Measurements from ENCODE around the gene TIMM22.

The TIMM22 gene

GRCh38 chr17:1038459-1039122 is 41.7 kb downstream of the TIMM22 start:
- TF ChIP-seq, protein P1, sequence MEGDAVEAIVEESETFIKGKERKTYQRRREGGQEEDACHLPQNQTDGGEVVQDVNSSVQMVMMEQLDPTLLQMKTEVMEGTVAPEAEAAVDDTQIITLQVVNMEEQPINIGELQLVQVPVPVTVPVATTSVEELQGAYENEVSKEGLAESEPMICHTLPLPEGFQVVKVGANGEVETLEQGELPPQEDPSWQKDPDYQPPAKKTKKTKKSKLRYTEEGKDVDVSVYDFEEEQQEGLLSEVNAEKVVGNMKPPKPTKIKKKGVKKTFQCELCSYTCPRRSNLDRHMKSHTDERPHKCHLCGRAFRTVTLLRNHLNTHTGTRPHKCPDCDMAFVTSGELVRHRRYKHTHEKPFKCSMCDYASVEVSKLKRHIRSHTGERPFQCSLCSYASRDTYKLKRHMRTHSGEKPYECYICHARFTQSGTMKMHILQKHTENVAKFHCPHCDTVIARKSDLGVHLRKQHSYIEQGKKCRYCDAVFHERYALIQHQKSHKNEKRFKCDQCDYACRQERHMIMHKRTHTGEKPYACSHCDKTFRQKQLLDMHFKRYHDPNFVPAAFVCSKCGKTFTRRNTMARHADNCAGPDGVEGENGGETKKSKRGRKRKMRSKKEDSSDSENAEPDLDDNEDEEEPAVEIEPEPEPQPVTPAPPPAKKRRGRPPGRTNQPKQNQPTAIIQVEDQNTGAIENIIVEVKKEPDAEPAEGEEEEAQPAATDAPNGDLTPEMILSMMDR (IDR thresholded peaks at IDR 0.05; ENCODE audit: control extremely low read depth, extremely low read depth, low read depth, missing control alignments): no peak
- no peak for DNase-seq (ENCODE audit: extremely low spot score)
- ChIA-PET POLR2A (no interaction called here), CTCF (interaction anchor here (1.2 to 2.1 kb wide), 2 partner anchors 11 to 18 kb away, joined by 3 to 8 read pairs; no protein-coding TSS in a partner anchor)

DNA sequence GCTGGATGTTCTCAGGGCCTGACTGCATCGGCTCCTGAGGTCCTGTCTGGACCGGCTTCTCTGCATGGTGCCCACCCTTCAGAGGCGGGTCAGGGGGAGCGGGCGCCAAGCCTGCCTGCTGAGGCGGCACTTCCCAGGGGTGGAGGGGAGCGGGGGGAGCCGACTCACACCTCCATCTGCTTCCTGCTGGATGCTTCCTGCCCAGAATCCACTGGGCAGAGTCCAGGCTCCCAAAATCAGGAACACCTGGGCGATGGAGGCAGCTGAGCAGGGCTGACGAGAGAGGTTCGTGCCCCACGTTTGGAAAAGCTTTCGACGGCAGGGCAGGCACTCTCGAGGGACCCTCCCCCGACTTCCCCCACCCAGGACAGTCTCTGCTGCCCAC is 42.2 kb downstream of the TIMM22 start:
- POLR2A ChIA-PET: no interaction called here
- TF ChIP-seq, protein P1 (IDR thresholded peaks at IDR 0.05; ENCODE audit: control extremely low read depth, extremely low read depth, low read depth, missing control alignments): no peak
- CTCF ChIA-PET: no interaction called here
- no peak for DNase-seq (ENCODE audit: extremely low spot score)

DNA sequence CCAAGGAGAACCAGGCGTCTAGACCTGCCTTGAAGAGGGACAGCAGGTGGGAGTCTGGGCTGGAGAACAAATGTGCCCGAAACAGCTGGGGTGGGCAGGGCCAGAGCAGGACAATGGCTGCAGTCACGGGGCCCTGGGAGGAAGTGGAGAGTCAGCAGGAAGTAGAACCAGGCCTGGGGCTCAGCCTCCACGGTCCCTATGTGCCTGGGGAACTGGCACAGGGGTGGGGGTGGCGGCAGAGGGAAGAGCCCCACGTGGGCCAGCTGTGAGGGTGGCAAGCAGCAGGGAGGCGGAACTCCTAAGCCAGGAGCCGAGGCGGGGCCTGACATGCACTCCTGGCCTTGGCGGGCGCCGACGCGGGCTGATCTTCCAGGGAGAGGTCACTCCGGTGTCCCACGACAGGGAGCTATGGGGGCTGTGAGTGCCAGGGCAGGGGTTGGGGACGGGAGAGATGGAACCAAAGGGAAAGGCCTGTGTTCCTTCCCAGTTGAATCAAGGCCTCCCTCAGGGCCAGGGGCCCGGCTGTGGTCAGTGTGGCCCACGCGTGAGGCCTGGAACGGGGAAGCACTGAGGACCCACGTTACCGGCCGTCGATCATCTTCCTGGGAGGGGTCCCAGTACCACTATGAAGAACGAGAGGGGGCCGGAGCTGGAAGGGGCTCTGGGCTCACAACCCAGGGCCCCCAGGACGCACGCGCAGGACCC is 42.7 kb downstream of the TIMM22 start:
- TF ChIP-seq, protein P1 (IDR thresholded peaks at IDR 0.05; ENCODE audit: control extremely low read depth, extremely low read depth, low read depth, missing control alignments): no peak
- CTCF ChIA-PET: interaction anchor here (1.3 kb wide), 1 partner anchor 17 kb away, joined by 3 read pairs; no protein-coding TSS in a partner anchor
- POLR2A ChIA-PET: no interaction called here
- no peak for DNase-seq (ENCODE audit: extremely low spot score)

- no peak for DNase-seq (ENCODE audit: extremely low spot score)
- ChIA-PET POLR2A (no interaction called here), CTCF (interaction anchor here (1.3 kb wide), 1 partner anchor 16 kb away, joined by 3 read pairs; no protein-coding TSS in a partner anchor)
- TF ChIP-seq, protein P1 (IDR thresholded peaks at IDR 0.05; ENCODE audit: control extremely low read depth, extremely low read depth, low read depth, missing control alignments): no peak
Observed at GRCh38 chr17:1040216-1040600, 43.3 kb downstream of the TIMM22 start.

- ChIA-PET POLR2A (no interaction called here), CTCF (interaction anchor here (4.1 kb wide), 1 partner anchor 14 kb away, joined by 31 read pairs; no protein-coding TSS in a partner anchor)
- TF ChIP-seq, protein P1 (IDR thresholded peaks at IDR 0.05; ENCODE audit: control extremely low read depth, extremely low read depth, low read depth, missing control alignments): no peak
- DNase-seq (ENCODE audit: extremely low spot score): no peak
Observed at GRCh38 chr17:1041746-1042145, 44.8 kb downstream of the TIMM22 start.

DNA sequence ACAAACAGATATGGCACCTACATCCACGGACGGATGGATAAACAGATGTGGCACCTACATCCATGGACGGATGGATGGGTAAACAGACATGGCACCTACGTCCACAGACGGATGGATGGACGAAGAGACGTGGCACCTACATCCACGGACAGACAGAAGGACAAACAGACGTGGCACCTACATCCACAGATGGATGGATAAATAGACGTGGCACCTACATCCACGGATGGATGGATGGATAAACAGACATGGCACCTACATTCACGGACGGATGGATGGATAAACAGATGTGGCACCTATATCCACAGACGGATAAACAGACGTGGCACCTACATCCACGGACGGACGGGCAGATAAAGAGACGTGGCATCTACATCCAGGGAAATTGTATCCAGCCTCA is 45.6 kb downstream of the TIMM22 start:
- ChIA-PET CTCF (interaction anchor here (4.1 kb wide), 1 partner anchor 13 kb away, joined by 31 read pairs; no protein-coding TSS in a partner anchor), POLR2A (no interaction called here)
- TF ChIP-seq, protein P1 (IDR thresholded peaks at IDR 0.05; ENCODE audit: control extremely low read depth, extremely low read depth, low read depth, missing control alignments): no peak
- no peak for DNase-seq (ENCODE audit: extremely low spot score)
